ENCODE results near the gene KCNMB2.

The KCNMB2 gene

DNA sequence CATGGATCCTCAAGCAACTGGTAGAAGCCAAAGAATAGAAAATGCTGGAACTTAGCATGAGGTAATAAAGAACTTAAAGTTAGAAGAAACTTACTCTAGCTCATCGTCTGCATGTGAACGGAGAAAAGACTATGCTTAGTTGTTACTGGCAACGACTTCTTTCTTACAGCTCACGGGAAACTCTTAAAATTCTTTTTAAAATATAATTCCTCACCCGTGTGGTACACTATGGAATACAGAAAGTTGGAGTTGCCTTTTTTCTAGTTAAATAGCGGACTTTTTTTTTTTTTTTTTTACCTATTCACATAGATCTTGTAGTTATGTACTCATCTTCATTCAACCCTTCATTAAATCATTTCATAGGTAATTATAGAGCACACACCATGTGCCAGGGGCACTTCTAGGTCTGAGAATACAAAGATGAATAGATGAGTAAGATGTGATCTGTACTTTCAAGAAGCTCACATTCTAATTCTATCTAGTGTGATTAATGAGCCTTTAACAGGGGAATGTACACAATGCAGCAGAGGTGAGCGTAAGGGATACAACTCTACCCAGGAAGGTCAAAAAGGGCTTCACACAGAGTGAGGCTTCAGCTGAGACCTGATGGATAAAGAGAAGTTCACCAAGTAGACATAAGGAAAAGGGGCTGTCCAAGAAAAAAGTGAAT lies 18.4 kb upstream of the KCNMB2 start:
- no peak overlapping the region for H3K27ac ChIP-seq (replicated peaks)
- H3K27me3 ChIP-seq (ENCODE audit: insufficient read depth, poor library complexity, severe bottlenecking), result no peaks in the 10 kb centered on the region
- no peak overlapping the region for H3K4me3 ChIP-seq (replicated peaks; ENCODE audit: insufficient read depth, low read length)
- TF ChIP-seq POLR2AphosphoS5 (IDR thresholded peaks at IDR 0.05; ENCODE audit: low read depth), result no peak
- TF ChIP-seq, protein P1, sequence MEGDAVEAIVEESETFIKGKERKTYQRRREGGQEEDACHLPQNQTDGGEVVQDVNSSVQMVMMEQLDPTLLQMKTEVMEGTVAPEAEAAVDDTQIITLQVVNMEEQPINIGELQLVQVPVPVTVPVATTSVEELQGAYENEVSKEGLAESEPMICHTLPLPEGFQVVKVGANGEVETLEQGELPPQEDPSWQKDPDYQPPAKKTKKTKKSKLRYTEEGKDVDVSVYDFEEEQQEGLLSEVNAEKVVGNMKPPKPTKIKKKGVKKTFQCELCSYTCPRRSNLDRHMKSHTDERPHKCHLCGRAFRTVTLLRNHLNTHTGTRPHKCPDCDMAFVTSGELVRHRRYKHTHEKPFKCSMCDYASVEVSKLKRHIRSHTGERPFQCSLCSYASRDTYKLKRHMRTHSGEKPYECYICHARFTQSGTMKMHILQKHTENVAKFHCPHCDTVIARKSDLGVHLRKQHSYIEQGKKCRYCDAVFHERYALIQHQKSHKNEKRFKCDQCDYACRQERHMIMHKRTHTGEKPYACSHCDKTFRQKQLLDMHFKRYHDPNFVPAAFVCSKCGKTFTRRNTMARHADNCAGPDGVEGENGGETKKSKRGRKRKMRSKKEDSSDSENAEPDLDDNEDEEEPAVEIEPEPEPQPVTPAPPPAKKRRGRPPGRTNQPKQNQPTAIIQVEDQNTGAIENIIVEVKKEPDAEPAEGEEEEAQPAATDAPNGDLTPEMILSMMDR (IDR thresholded peaks at IDR 0.05; ENCODE audit: insufficient read depth, low read length), result no peak
- no peak for TF ChIP-seq SPI1 (IDR thresholded peaks at IDR 0.05; ENCODE audit: borderline replicate concordance, low read depth)
- TF ChIP-seq, protein P2, sequence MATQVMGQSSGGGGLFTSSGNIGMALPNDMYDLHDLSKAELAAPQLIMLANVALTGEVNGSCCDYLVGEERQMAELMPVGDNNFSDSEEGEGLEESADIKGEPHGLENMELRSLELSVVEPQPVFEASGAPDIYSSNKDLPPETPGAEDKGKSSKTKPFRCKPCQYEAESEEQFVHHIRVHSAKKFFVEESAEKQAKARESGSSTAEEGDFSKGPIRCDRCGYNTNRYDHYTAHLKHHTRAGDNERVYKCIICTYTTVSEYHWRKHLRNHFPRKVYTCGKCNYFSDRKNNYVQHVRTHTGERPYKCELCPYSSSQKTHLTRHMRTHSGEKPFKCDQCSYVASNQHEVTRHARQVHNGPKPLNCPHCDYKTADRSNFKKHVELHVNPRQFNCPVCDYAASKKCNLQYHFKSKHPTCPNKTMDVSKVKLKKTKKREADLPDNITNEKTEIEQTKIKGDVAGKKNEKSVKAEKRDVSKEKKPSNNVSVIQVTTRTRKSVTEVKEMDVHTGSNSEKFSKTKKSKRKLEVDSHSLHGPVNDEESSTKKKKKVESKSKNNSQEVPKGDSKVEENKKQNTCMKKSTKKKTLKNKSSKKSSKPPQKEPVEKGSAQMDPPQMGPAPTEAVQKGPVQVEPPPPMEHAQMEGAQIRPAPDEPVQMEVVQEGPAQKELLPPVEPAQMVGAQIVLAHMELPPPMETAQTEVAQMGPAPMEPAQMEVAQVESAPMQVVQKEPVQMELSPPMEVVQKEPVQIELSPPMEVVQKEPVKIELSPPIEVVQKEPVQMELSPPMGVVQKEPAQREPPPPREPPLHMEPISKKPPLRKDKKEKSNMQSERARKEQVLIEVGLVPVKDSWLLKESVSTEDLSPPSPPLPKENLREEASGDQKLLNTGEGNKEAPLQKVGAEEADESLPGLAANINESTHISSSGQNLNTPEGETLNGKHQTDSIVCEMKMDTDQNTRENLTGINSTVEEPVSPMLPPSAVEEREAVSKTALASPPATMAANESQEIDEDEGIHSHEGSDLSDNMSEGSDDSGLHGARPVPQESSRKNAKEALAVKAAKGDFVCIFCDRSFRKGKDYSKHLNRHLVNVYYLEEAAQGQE (IDR thresholded peaks at IDR 0.05; ENCODE audit: insufficient replicate concordance, low read depth), result no peak
- no peak for TF ChIP-seq GABPA (IDR thresholded peaks at IDR 0.05; ENCODE audit: low read depth)
- DNase-seq (ENCODE audit: low read depth in 1 of 2, low spot score in 1 of 2), result no peak

DNA sequence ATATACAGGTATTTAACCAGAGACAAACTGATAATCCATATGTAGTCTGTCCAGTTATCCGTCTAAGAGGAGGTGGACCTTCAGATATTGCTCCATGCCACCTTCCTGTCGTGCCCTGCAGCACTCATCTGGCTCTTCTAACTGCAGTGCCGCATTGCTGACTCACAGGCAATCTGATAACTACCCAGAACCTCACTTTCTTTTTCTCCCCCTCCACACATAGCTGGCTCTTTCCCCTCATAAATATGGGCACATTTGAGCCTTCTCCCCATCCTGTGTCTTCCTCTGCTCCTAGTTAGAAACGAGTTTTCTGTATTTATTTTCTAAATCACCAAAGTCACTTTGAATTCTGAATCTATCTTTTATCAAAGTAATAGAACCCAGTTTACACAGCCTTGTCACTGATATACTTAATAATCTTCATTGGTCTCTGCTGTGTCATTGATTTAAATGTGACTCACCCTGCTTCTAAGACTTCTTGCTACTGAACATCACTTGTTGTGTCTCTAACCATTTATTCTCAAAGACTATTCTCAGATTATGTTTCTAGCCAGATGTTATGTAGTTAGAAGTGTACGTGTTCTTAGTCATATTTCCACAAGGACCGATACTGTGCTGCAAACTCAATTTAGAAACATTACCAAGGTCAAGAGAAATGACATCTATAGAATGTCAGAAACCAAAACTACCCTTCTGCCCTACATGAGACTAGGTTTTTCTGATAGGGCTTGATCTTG lies 17.4 kb upstream of the KCNMB2 start:
- no peak for DNase-seq (ENCODE audit: low read depth in 1 of 2, low spot score in 1 of 2)
- H3K27ac ChIP-seq (replicated peaks), result no peak overlapping the region
- no peak overlapping the region for H3K4me3 ChIP-seq (replicated peaks; ENCODE audit: insufficient read depth, low read length)
- H3K27me3 ChIP-seq (ENCODE audit: insufficient read depth, poor library complexity, severe bottlenecking), result no peaks in the 10 kb centered on the region
- TF ChIP-seq POLR2AphosphoS5 (IDR thresholded peaks at IDR 0.05; ENCODE audit: low read depth) (no peak), GABPA (IDR thresholded peaks at IDR 0.05; ENCODE audit: low read depth) (no peak), SPI1 (IDR thresholded peaks at IDR 0.05; ENCODE audit: borderline replicate concordance, low read depth) (no peak)
- TF ChIP-seq, protein P1 (IDR thresholded peaks at IDR 0.05; ENCODE audit: insufficient read depth, low read length), result no peak
- TF ChIP-seq, protein P2 (IDR thresholded peaks at IDR 0.05; ENCODE audit: insufficient replicate concordance, low read depth), result no peak

DNA sequence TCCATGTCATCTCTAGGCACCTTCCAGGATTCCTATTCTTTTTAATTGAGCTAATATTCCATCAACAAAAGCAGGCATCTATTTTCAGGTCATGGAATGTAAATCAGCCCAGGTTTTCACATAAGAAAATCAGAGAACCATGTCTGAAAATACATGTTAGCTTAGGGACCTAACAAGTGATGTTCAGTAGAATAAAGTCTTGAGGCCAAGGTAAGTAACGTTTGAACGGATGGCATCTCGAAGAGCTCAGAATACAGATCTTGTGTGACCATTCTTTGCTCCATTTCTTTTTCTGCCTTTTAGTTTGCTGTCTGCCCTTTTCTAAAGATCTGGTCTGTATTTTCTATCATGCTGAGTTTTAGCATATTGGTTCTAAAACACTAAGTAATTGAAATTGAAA lies 16.5 kb upstream of the KCNMB2 start:
- Histone ChIP-seq H3K4me3 (replicated peaks; ENCODE audit: insufficient read depth, low read length) (no peak overlapping the region), H3K27me3 (ENCODE audit: insufficient read depth, poor library complexity, severe bottlenecking) (no peaks in the 10 kb centered on the region), H3K27ac (replicated peaks) (no peak overlapping the region)
- TF ChIP-seq SPI1 (IDR thresholded peaks at IDR 0.05; ENCODE audit: borderline replicate concordance, low read depth) (no peak), GABPA (IDR thresholded peaks at IDR 0.05; ENCODE audit: low read depth) (no peak), POLR2AphosphoS5 (IDR thresholded peaks at IDR 0.05; ENCODE audit: low read depth) (no peak)
- TF ChIP-seq, protein P1 (IDR thresholded peaks at IDR 0.05; ENCODE audit: insufficient read depth, low read length), result no peak
- TF ChIP-seq, protein P2 (IDR thresholded peaks at IDR 0.05; ENCODE audit: insufficient replicate concordance, low read depth), result no peak
- no peak for DNase-seq (ENCODE audit: low read depth in 1 of 2, low spot score in 1 of 2)

Measured in HL-60 (cell line).